Body of pancreas (tissue), 4 donors: Measurements from ENCODE around the gene SIN3A. TPM values are rescaled to one million over a fixed set of nuclear protein-coding genes. Genes with fewer than 3 reads are reported as not detected.
A peak's percentile ranks its signal among the peaks of the same experiment; 100 is the strongest.

ENCODE experiments used
- ATAC-seq: fragments of 150-250 bp; one replicate; pipeline ENCODE4 v1.9.1; 2016
- DNase-seq, 4 donors: peaks; one replicate each; pipeline ENCODE4 v3.0.0-alpha.2; 2019
- H3K27ac ChIP-seq, 4 donors: fragments of 200-600 bp; sonication (generic); 1 replicate in 3 of 4; 2 replicates in 1 of 4; pipeline versions ENCODE4 v1.5.1 to v1.6.1; 2016 to 2019; ENCODE audit warnings: mild to moderate bottlenecking in 1 of 4, mixed read lengths in 1 of 4, moderate library complexity in 1 of 4
- H3K27me3 ChIP-seq, 2 donors: fragments of 200-600 bp; sonication (generic); one replicate each; pipeline ENCODE4 v1.6.0; 2016; ENCODE audit warnings: mild to moderate bottlenecking in 1 of 2
- H3K36me3 ChIP-seq, 2 donors: fragments of 200-600 bp; sonication (generic); replicated peaks in 1 of 2; 2 replicates each; pipeline ENCODE4 v1.5.1; 2016; ENCODE audit warnings: low read depth in 2 of 2; ENCODE audit not compliant: insufficient read depth in 1 of 2
- H3K4me1 ChIP-seq: fragments of 200-600 bp; sonication (generic); one replicate; pipeline ENCODE4 v1.6.0; 2016
- H3K4me3 ChIP-seq, 2 donors: fragments of 200-600 bp; sonication (generic); 1 replicate in 1 of 2; 2 replicates in 1 of 2; pipeline ENCODE4 v1.5.1; 2016 to 2019
- H3K9me3 ChIP-seq, 3 donors: fragments of 200-600 bp; sonication (generic); 1 replicate in 2 of 3; 2 replicates in 1 of 3; pipeline ENCODE4 v1.5.1; 2016
- POLR2A ChIP-seq, 3 donors: fragments of 450-650 bp; IDR thresholded peaks; one replicate each; pipeline ENCODE4 v1.6.1; 2016; ENCODE audit warnings: antibody characterized with exemption in 3 of 3, mild to moderate bottlenecking in 2 of 3
- WGBS, 2 donors: methylation state at CpG; one replicate each; pipeline ENCODE4 v1.1.5; 2017; 5-methylcytosine and 5-hydroxymethylcytosine counted together
- intact Hi-C: fragments of 100-400 bp; cut with DNase I; formaldehyde crosslinking; loops from one replicate; pipeline ENCODE4 v1.15.1; 2023
- total RNA-seq, 2 donors: library from RNA; depleted of rRNA; stranded (reverse); fragments of >200 nt; gene quantifications; one replicate each; pipeline ENCODE4 v1.1.0, GENCODE V29; 2016
- TF ChIP-seq, protein P1 (sequence below), 7 experiments: fragments of 450-650 bp in 4 of 7; fragments of 200-600 bp in 3 of 7; sonication (generic) in 3 of 7; IDR thresholded peaks; one replicate each; pipeline ENCODE4 v1.5.1; 2016 to 2019; ENCODE audit warnings: antibody characterized with exemption in 7 of 7

SIN3A gene
- total RNA-seq, 2 donors from 2014 or later: 17.1 to 23.1 TPM

DNA sequence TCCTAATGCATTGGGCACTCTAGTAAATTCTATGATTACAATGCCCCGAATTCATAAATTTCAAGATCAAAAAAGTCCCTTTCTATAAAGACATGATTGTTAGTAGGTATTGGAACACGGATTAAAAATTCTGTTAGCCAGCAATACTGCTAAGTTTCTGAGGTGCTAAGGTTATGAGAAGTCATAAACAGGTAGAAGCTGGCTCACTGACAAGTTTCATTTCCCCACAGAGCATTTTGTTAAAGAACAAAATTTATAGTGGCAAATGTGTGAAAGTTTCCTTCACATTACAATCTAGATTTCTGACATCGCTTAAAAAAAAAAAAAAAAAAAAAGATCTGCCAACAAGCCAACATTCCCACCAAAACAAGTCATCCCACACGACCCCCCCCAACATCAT, 70.7 kb downstream of the SIN3A start:
- Histone ChIP-seq H3K27me3 (no peaks in the 10 kb centered on the region), H3K4me1 (no peaks in the 10 kb centered on the region), H3K27ac (no peak overlapping the region), H3K9me3 (no peaks in the 10 kb centered on the region), H3K36me3 (peaks cover 7 to 36% of the 10 kb centered on the region in 2 donors), H3K4me3 (no peak overlapping the region)
- intact Hi-C loops: no loop called here
- TF ChIP-seq, protein P1, sequence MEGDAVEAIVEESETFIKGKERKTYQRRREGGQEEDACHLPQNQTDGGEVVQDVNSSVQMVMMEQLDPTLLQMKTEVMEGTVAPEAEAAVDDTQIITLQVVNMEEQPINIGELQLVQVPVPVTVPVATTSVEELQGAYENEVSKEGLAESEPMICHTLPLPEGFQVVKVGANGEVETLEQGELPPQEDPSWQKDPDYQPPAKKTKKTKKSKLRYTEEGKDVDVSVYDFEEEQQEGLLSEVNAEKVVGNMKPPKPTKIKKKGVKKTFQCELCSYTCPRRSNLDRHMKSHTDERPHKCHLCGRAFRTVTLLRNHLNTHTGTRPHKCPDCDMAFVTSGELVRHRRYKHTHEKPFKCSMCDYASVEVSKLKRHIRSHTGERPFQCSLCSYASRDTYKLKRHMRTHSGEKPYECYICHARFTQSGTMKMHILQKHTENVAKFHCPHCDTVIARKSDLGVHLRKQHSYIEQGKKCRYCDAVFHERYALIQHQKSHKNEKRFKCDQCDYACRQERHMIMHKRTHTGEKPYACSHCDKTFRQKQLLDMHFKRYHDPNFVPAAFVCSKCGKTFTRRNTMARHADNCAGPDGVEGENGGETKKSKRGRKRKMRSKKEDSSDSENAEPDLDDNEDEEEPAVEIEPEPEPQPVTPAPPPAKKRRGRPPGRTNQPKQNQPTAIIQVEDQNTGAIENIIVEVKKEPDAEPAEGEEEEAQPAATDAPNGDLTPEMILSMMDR (IDR thresholded peaks at IDR 0.05): no peak
- TF ChIP-seq POLR2A (IDR thresholded peaks at IDR 0.05): no peak
- no peak for ATAC-seq
- DNase-seq: no peak
- WGBS, 2 donors: 73 to 80% methylated on average over 4 of the region's 4 CpGs

DNA sequence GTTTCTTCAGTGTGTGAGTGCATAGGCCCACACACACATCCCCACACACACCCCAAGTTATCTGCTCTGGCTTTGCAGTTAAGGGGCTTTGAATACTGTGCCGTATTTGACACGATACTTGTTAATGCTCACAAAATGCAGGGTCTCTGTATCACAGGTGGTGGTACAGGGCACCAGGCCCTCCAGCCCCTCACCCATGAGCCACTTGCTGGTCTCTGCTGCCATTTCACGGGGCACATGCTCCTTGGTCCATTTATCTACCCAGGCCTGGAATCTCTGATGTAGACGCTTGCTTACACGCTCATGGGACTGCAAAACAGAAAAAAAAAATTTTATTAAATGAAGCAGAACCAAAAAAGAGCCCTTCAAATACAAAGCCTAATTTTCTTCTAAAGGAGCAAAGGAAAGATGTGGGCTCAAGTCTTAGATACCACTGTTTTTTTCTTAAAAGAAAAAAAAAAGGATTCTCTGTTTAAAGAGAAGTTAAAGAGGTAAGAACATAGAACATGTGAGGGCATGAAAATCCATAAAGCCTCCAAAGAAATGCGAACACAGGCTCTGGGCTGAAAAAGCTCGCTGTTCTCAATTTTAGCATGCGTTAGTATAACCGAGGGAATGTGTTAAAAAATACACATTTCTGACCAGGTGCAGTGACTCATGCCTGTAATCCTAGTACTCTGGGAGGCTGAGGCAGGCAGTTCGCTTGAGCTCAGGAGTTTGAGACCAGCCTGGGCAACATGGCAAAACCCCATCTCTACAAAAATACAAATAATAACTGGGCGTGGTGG, 79.4 kb downstream of the SIN3A start:
- 92 to 93% methylated on average over 11 of the region's 11 CpGs for WGBS, 2 donors

DNA sequence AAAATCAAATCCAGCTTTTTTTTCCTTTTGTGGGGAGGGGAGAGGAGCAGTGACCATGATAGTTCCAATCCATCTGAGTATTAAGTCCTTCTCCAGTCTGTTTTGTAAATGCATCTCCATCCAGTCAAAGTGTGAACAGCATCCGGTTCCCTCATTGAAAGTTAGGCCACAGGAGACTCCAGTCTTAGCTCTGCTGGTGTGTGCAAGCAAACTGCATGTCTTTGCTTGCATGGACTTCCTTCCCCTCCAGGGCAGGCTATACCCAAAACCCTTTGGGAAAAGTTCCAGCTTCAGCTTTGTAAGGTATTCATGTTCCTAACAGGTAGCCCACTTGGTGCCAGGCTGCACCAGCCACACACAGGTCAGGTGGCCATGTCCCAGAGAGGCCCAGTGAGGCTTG, 80.0 kb downstream of the SIN3A start:
- Histone ChIP-seq H3K4me3 (no peak overlapping the region), H3K36me3 (peaks cover 0 to 14% of the 10 kb centered on the region in 2 donors), H3K27me3 (no peaks in the 10 kb centered on the region), H3K4me1 (peaks cover 25% of the 10 kb centered on the region), H3K27ac (no peak overlapping the region), H3K9me3 (no peaks in the 10 kb centered on the region)
- DNase-seq (no peak), ATAC-seq (no peak)
- TF ChIP-seq POLR2A (IDR thresholded peaks at IDR 0.05): no peak
- TF ChIP-seq, protein P1 (IDR thresholded peaks at IDR 0.05): no peak
- intact Hi-C loops: no loop called here
- 73 to 91% methylated on average over 1 of the region's 1 CpG for WGBS, 2 donors

More for the DNA sequence above, 79.4 kb downstream of the SIN3A start:
- no peak for ATAC-seq
- intact Hi-C loops: no loop called here
- TF ChIP-seq, protein P1 (IDR thresholded peaks at IDR 0.05): no peak
- TF ChIP-seq POLR2A (IDR thresholded peaks at IDR 0.05): no peak
- Histone ChIP-seq H3K27ac (no peak overlapping the region), H3K4me1 (peaks cover 22% of the 10 kb centered on the region), H3K9me3 (no peaks in the 10 kb centered on the region), H3K36me3 (peaks cover 0 to 16% of the 10 kb centered on the region in 2 donors), H3K27me3 (no peaks in the 10 kb centered on the region), H3K4me3 (no peak overlapping the region)
- DNase-seq: no peak

DNA sequence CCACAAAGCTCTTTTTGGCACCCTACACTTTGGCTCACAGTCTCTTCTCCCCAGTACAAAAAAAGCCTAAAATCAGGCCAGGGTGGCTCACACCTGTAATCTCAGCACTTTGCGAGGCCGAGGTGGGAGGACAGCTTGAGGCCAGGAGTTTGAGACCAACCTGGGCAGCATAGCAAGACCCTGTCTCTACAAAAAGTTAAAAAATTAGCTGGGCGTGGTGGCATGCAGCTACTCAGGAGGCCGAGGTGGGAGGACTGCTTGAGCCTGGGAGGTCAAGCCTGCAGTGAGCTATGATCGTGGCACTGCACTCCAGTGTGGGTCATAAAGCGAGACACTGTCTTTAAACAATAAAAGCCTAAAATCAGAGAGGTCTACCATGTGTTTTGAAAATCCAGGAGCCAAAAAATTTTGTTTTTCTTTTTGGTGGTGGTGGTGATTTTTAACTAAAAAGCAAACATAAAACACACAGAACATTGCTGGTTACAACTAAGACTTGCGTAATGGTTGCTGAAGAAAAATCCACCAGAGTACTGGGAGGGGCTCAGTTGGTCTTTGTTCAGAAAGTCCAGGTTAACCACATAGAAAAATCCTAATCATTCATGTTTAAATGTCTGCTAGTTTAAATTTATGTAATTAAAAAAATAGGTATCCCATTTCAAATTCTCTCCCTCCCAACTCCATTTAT, 81.5 kb downstream of the SIN3A start:
- H3K27ac ChIP-seq: peak overlapping the region in 3 of 4 donors; percentile 97 to 99 (median 99)
- DNase-seq (no peak), ATAC-seq (no peak)
- no peaks in the 10 kb centered on the region for H3K27me3 ChIP-seq
- H3K4me3 ChIP-seq: no peak overlapping the region
- whole genome bisulfite sequencing, 2 donors: 91 to 94% methylated on average over 7 of the region's 7 CpGs
- intact Hi-C loops: loop anchor here (10.0 kb wide), 1 partner anchor 315 kb away; no protein-coding TSS in a partner anchor
- H3K36me3 ChIP-seq: peaks cover 0 to 19% of the 10 kb centered on the region in 2 donors
- TF ChIP-seq, protein P1 (IDR thresholded peaks at IDR 0.05): no peak
- no peak for TF ChIP-seq POLR2A (IDR thresholded peaks at IDR 0.05)
- no peaks in the 10 kb centered on the region for H3K9me3 ChIP-seq
- H3K4me1 ChIP-seq: peaks cover 25% of the 10 kb centered on the region
